Measurements from ENCODE around the gene NRG4. TPM values are rescaled to one million over a fixed set of nuclear protein-coding genes. Genes with fewer than 3 reads are reported as not detected.
"Not testable (repeated sequence)": the region's sequence is repeated elsewhere in the genome, so short reads cannot be mapped to it uniquely, and the experiment has no call there.

NRG4 gene
- total RNA-seq, 1 donor from 2014 or later = not detected

GRCh38 chr15:75984706-75985105 is 27.5 kb downstream of the NRG4 start:
- peaks cover 60% of the 10 kb centered on the region for H3K27me3 Mint-ChIP-seq (ENCODE audit: low read depth)
- H3K4me3 Mint-ChIP-seq (ENCODE audit: low read depth); DNase-seq (ENCODE audit: low spot score); H3K27ac Mint-ChIP-seq; intact Hi-C loops (cut with micrococcal nuclease); H3K4me1 Mint-ChIP-seq (ENCODE audit: low read depth); H3K36me3 Mint-ChIP-seq (ENCODE audit: low read depth); H3K9me3 Mint-ChIP-seq: not testable (repeated sequence)

- Mint-ChIP-seq H3K9me3 (no peaks in the 10 kb centered on the region), H3K4me1 (ENCODE audit: low read depth) (no peaks in the 10 kb centered on the region), H3K4me3 (ENCODE audit: low read depth) (no peak overlapping the region), H3K36me3 (ENCODE audit: low read depth) (no peaks in the 10 kb centered on the region), H3K27ac (no peak overlapping the region), H3K27me3 (ENCODE audit: low read depth) (peaks cover 57% of the 10 kb centered on the region)
- DNase-seq (ENCODE audit: low spot score) = no peak
- intact Hi-C loops (cut with micrococcal nuclease) = no loop called here
Observed at GRCh38 chr15:75982468-75982867, 29.8 kb downstream of the NRG4 start.

- H3K27ac Mint-ChIP-seq = no peak overlapping the region
- DNase-seq (ENCODE audit: low spot score) = no peak
- H3K4me3 Mint-ChIP-seq (ENCODE audit: low read depth) = no peak overlapping the region
- no peaks in the 10 kb centered on the region for H3K4me1 Mint-ChIP-seq (ENCODE audit: low read depth)
- no peaks in the 10 kb centered on the region for H3K9me3 Mint-ChIP-seq
- H3K36me3 Mint-ChIP-seq (ENCODE audit: low read depth) = no peaks in the 10 kb centered on the region
- intact Hi-C loops (cut with micrococcal nuclease) = no loop called here
- H3K27me3 Mint-ChIP-seq (ENCODE audit: low read depth) = peaks cover 57% of the 10 kb centered on the region
Observed at GRCh38 chr15:75981149-75981815, 30.9 kb downstream of the NRG4 start.

GRCh38 chr15:75976766-75977165 is 35.5 kb downstream of the NRG4 start:
- H3K36me3 Mint-ChIP-seq (ENCODE audit: low read depth); H3K27ac Mint-ChIP-seq; H3K4me1 Mint-ChIP-seq (ENCODE audit: low read depth); H3K4me3 Mint-ChIP-seq (ENCODE audit: low read depth); DNase-seq (ENCODE audit: low spot score); intact Hi-C loops (cut with micrococcal nuclease); H3K9me3 Mint-ChIP-seq: not testable (repeated sequence)
- peaks cover 70% of the 10 kb centered on the region for H3K27me3 Mint-ChIP-seq (ENCODE audit: low read depth)

GRCh38 chr15:75966073-75966472 is 46.2 kb downstream of the NRG4 start:
- Mint-ChIP-seq H3K36me3 (ENCODE audit: low read depth) (no peaks in the 10 kb centered on the region), H3K27ac (no peak overlapping the region), H3K9me3 (no peaks in the 10 kb centered on the region), H3K27me3 (ENCODE audit: low read depth) (peaks cover 20% of the 10 kb centered on the region), H3K4me1 (ENCODE audit: low read depth) (no peaks in the 10 kb centered on the region), H3K4me3 (ENCODE audit: low read depth) (no peak overlapping the region)
- intact Hi-C loops (cut with micrococcal nuclease) = no loop called here
- DNase-seq (ENCODE audit: low spot score) = no peak

GRCh38 chr15:75961331-75961730 is 50.9 kb downstream of the NRG4 start:
- H3K4me3 Mint-ChIP-seq (ENCODE audit: low read depth) = no peak overlapping the region
- H3K9me3 Mint-ChIP-seq = no peaks in the 10 kb centered on the region
- H3K36me3 Mint-ChIP-seq (ENCODE audit: low read depth) = no peaks in the 10 kb centered on the region
- H3K4me1 Mint-ChIP-seq (ENCODE audit: low read depth) = no peaks in the 10 kb centered on the region
- H3K27ac Mint-ChIP-seq = no peak overlapping the region
- DNase-seq (ENCODE audit: low spot score) = no peak
- intact Hi-C loops (cut with micrococcal nuclease) = no loop called here
- peaks cover 32% of the 10 kb centered on the region for H3K27me3 Mint-ChIP-seq (ENCODE audit: low read depth)

- no peak for DNase-seq (ENCODE audit: low spot score)
- H3K4me1 Mint-ChIP-seq (ENCODE audit: low read depth) = peaks cover 3% of the 10 kb centered on the region
- H3K36me3 Mint-ChIP-seq (ENCODE audit: low read depth) = no peaks in the 10 kb centered on the region
- peaks cover 55% of the 10 kb centered on the region for H3K27me3 Mint-ChIP-seq (ENCODE audit: low read depth)
- no peaks in the 10 kb centered on the region for H3K9me3 Mint-ChIP-seq
- no peak overlapping the region for H3K27ac Mint-ChIP-seq
- intact Hi-C loops (cut with micrococcal nuclease) = no loop called here
- no peak overlapping the region for H3K4me3 Mint-ChIP-seq (ENCODE audit: low read depth)
Observed at GRCh38 chr15:75955720-75956119, 56.5 kb downstream of the NRG4 start.

- H3K9me3 Mint-ChIP-seq = no peaks in the 10 kb centered on the region
- no peak for DNase-seq (ENCODE audit: low spot score)
- peaks cover 3% of the 10 kb centered on the region for H3K4me1 Mint-ChIP-seq (ENCODE audit: low read depth)
- intact Hi-C loops (cut with micrococcal nuclease) = no loop called here
- H3K4me3 Mint-ChIP-seq (ENCODE audit: low read depth) = no peak overlapping the region
- H3K36me3 Mint-ChIP-seq (ENCODE audit: low read depth) = no peaks in the 10 kb centered on the region
- H3K27me3 Mint-ChIP-seq (ENCODE audit: low read depth) = peaks cover 52% of the 10 kb centered on the region
- no peak overlapping the region for H3K27ac Mint-ChIP-seq
Observed at GRCh38 chr15:75952525-75952924, 59.7 kb downstream of the NRG4 start.

- Mint-ChIP-seq H3K4me1 (ENCODE audit: low read depth) (peaks cover 5% of the 10 kb centered on the region), H3K27ac (no peak overlapping the region), H3K4me3 (ENCODE audit: low read depth) (no peak overlapping the region), H3K9me3 (no peaks in the 10 kb centered on the region), H3K27me3 (ENCODE audit: low read depth) (peaks cover 30% of the 10 kb centered on the region), H3K36me3 (ENCODE audit: low read depth) (no peaks in the 10 kb centered on the region)
- no peak for DNase-seq (ENCODE audit: low spot score)
- intact Hi-C loops (cut with micrococcal nuclease) = no loop called here
Observed at GRCh38 chr15:75948761-75949296, 63.4 kb downstream of the NRG4 start.

GRCh38 chr15:75947092-75947491 is 65.1 kb downstream of the NRG4 start:
- H3K4me3 Mint-ChIP-seq (ENCODE audit: low read depth) = no peak overlapping the region
- peaks cover 22% of the 10 kb centered on the region for H3K27me3 Mint-ChIP-seq (ENCODE audit: low read depth)
- no peak for DNase-seq (ENCODE audit: low spot score)
- intact Hi-C loops (cut with micrococcal nuclease) = no loop called here
- peaks cover 2% of the 10 kb centered on the region for H3K4me1 Mint-ChIP-seq (ENCODE audit: low read depth)
- no peaks in the 10 kb centered on the region for H3K36me3 Mint-ChIP-seq (ENCODE audit: low read depth)
- H3K9me3 Mint-ChIP-seq = no peaks in the 10 kb centered on the region
- no peak overlapping the region for H3K27ac Mint-ChIP-seq

GRCh38 chr15:75945953-75946352 is 66.3 kb downstream of the NRG4 start:
- no peak for DNase-seq (ENCODE audit: low spot score)
- H3K27me3 Mint-ChIP-seq (ENCODE audit: low read depth) = peaks cover 14% of the 10 kb centered on the region
- H3K36me3 Mint-ChIP-seq (ENCODE audit: low read depth) = no peaks in the 10 kb centered on the region
- no peak overlapping the region for H3K27ac Mint-ChIP-seq
- no peaks in the 10 kb centered on the region for H3K9me3 Mint-ChIP-seq
- no peak overlapping the region for H3K4me3 Mint-ChIP-seq (ENCODE audit: low read depth)
- peaks cover 2% of the 10 kb centered on the region for H3K4me1 Mint-ChIP-seq (ENCODE audit: low read depth)
- intact Hi-C loops (cut with micrococcal nuclease) = no loop called here

- peaks cover 2% of the 10 kb centered on the region for H3K4me1 Mint-ChIP-seq (ENCODE audit: low read depth)
- intact Hi-C loops (cut with micrococcal nuclease) = no loop called here
- H3K27ac Mint-ChIP-seq = no peak overlapping the region
Observed at GRCh38 chr15:75943713-75944215, 68.5 kb downstream of the NRG4 start.

GRCh38 chr15:75943246-75943645 is 69.0 kb downstream of the NRG4 start:
- Mint-ChIP-seq H3K4me3 (ENCODE audit: low read depth) (no peak overlapping the region), H3K36me3 (ENCODE audit: low read depth) (peaks cover 11% of the 10 kb centered on the region), H3K4me1 (ENCODE audit: low read depth) (peaks cover 2% of the 10 kb centered on the region), H3K9me3 (no peaks in the 10 kb centered on the region), H3K27ac (no peak overlapping the region), H3K27me3 (ENCODE audit: low read depth) (peaks cover 4% of the 10 kb centered on the region)
- intact Hi-C loops (cut with micrococcal nuclease) = no loop called here
- no peak for DNase-seq (ENCODE audit: low spot score)

More at GRCh38 chr15:75943713-75944215, 68.5 kb downstream of the NRG4 start:
- no peak overlapping the region for H3K4me3 Mint-ChIP-seq (ENCODE audit: low read depth)
- peaks cover 6% of the 10 kb centered on the region for H3K36me3 Mint-ChIP-seq (ENCODE audit: low read depth)
- H3K9me3 Mint-ChIP-seq = no peaks in the 10 kb centered on the region
- no peak for DNase-seq (ENCODE audit: low spot score)
- peaks cover 4% of the 10 kb centered on the region for H3K27me3 Mint-ChIP-seq (ENCODE audit: low read depth)
